Left lung (tissue), 10 donors: Measurements from ENCODE around the gene CATSPERE. TPM values are rescaled to one million over a fixed set of nuclear protein-coding genes. Genes with fewer than 3 reads are reported as not detected.

Experiments
- ATAC-seq: fragments of 200-7000 bp; cut with Tn5 transposase; one replicate; pipeline ENCODE4 v1.9.1; 2020; ENCODE audit warnings: moderate library complexity
- DNase-seq, 4 donors: peaks; one replicate each; pipeline ENCODE4 v3.0.0-alpha.2; 2013 to 2020
- H3K27ac ChIP-seq, 2 donors: fragments of 200-600 bp; sonication (generic) in 1 of 2; one replicate each; pipeline versions ENCODE4 v1.5.0 to v1.8.0; 2020 to 2021
- H3K27me3 ChIP-seq, 2 donors: fragments of 200-600 bp; sonication (generic) in 1 of 2; one replicate each; pipeline versions ENCODE4 v1.5.0 to v1.8.0; 2020 to 2021
- H3K36me3 ChIP-seq, 2 donors: fragments of 200-600 bp; sonication (generic) in 1 of 2; one replicate each; pipeline versions ENCODE4 v1.5.0 to v1.8.0; 2020 to 2021
- H3K4me1 ChIP-seq, 2 donors: fragments of 200-600 bp; one replicate each; pipeline ENCODE4 v1.8.0; 2021
- H3K4me3 ChIP-seq, 2 donors: fragments of 200-600 bp; sonication (generic) in 1 of 2; one replicate each; pipeline versions ENCODE4 v1.5.0 to v1.8.0; 2020 to 2021; ENCODE audit warnings: mild to moderate bottlenecking in 1 of 2
- H3K9me3 ChIP-seq, 2 donors: fragments of 200-600 bp; sonication (generic) in 1 of 2; one replicate each; pipeline versions ENCODE4 v1.5.0 to v1.8.0; 2020 to 2021
- CTCF ChIP-seq, 2 donors: fragments of 200-600 bp; sonication (generic) in 1 of 2; IDR thresholded peaks; one replicate each; pipeline versions ENCODE4 v1.5.0 to v1.8.0; 2021; ENCODE audit warnings: antibody characterized with exemption in 2 of 2
- intact Hi-C, 2 donors: fragments of 100-400 bp; cut with DNase I; formaldehyde crosslinking; loops; one replicate each; pipeline versions ENCODE4 v1.11.2 to v1.14.2; 2022
- polyA plus RNA-seq, 6 donors: library from polyadenylated mRNA; unstranded; fragments of 120-200 nt; gene quantifications; one replicate each; pipeline ENCODE4 v1.2.1, GENCODE V29; 2013; ENCODE audit not compliant: insufficient read length in 6 of 6
- total RNA-seq, 2 donors: library from RNA; stranded (reverse); fragmentation: NEBNext Ultra II Directional; extraction: Animal tissue kit (Norgen Biotek cat#: 25700); gene quantifications; one replicate each; pipeline ENCODE4 v1.2.1, GENCODE V29; 2021
- donor health status: DM: no; HTN: yes; CAD: no.
- donor health status: DM: no; HTN: no; CAD: no.

Gene CATSPERE
- total and polyA plus RNA-seq, 8 donors, result 0.84 to 2.1 (median 1.6) TPM

GRCh38 chr1:244442850-244443249 lies 18.2 kb upstream of the CATSPERE start:
- H3K4me1 ChIP-seq, result peaks cover 3 to 44% of the 10 kb centered on the region in 2 donors
- DNase-seq (no peak), ATAC-seq (no peak)
- no peak for TF ChIP-seq CTCF (IDR thresholded peaks at IDR 0.05)
- intact Hi-C loops, result no loop called here
- H3K27ac ChIP-seq, result no peak overlapping the region
- H3K27me3 ChIP-seq, result no peaks in the 10 kb centered on the region
- no peak overlapping the region for H3K4me3 ChIP-seq
- peaks cover 0 to 5% of the 10 kb centered on the region in 2 donors for H3K36me3 ChIP-seq
- no peaks in the 10 kb centered on the region for H3K9me3 ChIP-seq

- H3K36me3 ChIP-seq, result peaks cover 0 to 5% of the 10 kb centered on the region in 2 donors
- no peak for DNase-seq
- no peaks in the 10 kb centered on the region for H3K9me3 ChIP-seq
- TF ChIP-seq CTCF (IDR thresholded peaks at IDR 0.05), result no peak
- H3K4me1 ChIP-seq, result peaks cover 3 to 54% of the 10 kb centered on the region in 2 donors
- no peak overlapping the region for H3K4me3 ChIP-seq
- intact Hi-C loops, result no loop called here
- no peaks in the 10 kb centered on the region for H3K27me3 ChIP-seq
- H3K27ac ChIP-seq, result no peak overlapping the region
- no peak for ATAC-seq
These were observed 16.2 kb upstream of the CATSPERE start for GRCh38 chr1:244444854-244445253.

GRCh38 chr1:244445320-244446181 lies 15.5 kb upstream of the CATSPERE start:
- H3K36me3 ChIP-seq, result peaks cover 0 to 5% of the 10 kb centered on the region in 2 donors
- peaks cover 3 to 58% of the 10 kb centered on the region in 2 donors for H3K4me1 ChIP-seq
- ATAC-seq (no peak), DNase-seq (no peak)
- intact Hi-C loops, result no loop called here
- no peaks in the 10 kb centered on the region for H3K27me3 ChIP-seq
- H3K27ac ChIP-seq, result peak overlapping the region; percentile 39 to 58
- H3K4me3 ChIP-seq, result no peak overlapping the region
- no peaks in the 10 kb centered on the region for H3K9me3 ChIP-seq
- TF ChIP-seq CTCF (IDR thresholded peaks at IDR 0.05), result no peak

- no peak for TF ChIP-seq CTCF (IDR thresholded peaks at IDR 0.05)
- no peak overlapping the region for H3K27ac ChIP-seq
- H3K27me3 ChIP-seq, result no peaks in the 10 kb centered on the region
- H3K4me1 ChIP-seq, result peaks cover 3 to 61% of the 10 kb centered on the region in 2 donors
- H3K9me3 ChIP-seq, result no peaks in the 10 kb centered on the region
- ATAC-seq, result no peak
- no peak overlapping the region for H3K4me3 ChIP-seq
- peaks cover 0 to 5% of the 10 kb centered on the region in 2 donors for H3K36me3 ChIP-seq
- DNase-seq, result no peak
- intact Hi-C loops, result no loop called here
These were observed 14.0 kb upstream of the CATSPERE start for GRCh38 chr1:244447024-244447423.

GRCh38 chr1:244447552-244447951 lies 13.5 kb upstream of the CATSPERE start:
- DNase-seq, result no peak
- intact Hi-C loops, result no loop called here
- no peak for TF ChIP-seq CTCF (IDR thresholded peaks at IDR 0.05)
- Histone ChIP-seq H3K4me1 (peaks cover 4 to 65% of the 10 kb centered on the region in 2 donors), H3K27ac (no peak overlapping the region), H3K9me3 (no peaks in the 10 kb centered on the region), H3K27me3 (no peaks in the 10 kb centered on the region), H3K4me3 (no peak overlapping the region), H3K36me3 (peaks cover 0 to 5% of the 10 kb centered on the region in 2 donors)
- no peak for ATAC-seq
